ENCODE measurements around the gene VSTM4. TPM values are rescaled to one million over a fixed set of nuclear protein-coding genes. Genes with fewer than 3 reads are reported as not detected.

VSTM4 gene
- total RNA-seq, 3 donors from 2014 or later (not counting 1 experiment from before 2014, with no cell fraction given) = 0.38 to 0.57 (median 0.45) TPM

DNA sequence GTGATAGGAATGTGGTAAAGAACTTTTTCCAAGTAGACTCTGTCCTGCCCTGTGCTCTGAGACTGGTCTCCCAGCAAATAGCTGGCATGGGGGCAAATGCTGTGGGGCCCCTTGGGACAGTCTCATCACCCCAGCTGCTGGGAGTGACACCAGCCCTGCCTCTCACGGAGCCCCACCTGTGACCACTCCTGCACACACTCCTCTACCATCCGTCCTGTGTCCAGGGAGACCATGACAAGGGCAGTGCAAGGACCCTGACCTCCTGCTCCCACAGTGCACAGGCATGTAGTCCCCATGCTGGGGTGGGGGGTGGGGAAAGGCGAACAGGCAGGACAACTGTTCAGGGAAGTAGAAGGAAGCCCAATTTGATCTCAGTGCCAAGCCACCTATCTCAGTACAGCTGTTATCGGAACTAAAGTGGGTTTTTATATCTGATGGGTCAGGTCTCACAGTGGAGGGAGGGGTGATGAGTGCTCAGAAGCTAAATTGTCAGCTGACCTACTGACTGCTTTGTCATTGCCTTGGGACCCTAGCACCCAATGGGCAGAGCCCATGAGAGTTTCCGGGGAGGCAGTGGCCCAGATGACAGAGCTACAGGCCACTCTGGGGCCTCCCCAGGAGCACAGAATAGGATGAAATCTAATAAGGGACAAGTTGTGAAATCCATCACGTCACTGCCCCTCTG lies 24.5 kb downstream of the VSTM4 start:
- TF ChIP-seq, protein P1, sequence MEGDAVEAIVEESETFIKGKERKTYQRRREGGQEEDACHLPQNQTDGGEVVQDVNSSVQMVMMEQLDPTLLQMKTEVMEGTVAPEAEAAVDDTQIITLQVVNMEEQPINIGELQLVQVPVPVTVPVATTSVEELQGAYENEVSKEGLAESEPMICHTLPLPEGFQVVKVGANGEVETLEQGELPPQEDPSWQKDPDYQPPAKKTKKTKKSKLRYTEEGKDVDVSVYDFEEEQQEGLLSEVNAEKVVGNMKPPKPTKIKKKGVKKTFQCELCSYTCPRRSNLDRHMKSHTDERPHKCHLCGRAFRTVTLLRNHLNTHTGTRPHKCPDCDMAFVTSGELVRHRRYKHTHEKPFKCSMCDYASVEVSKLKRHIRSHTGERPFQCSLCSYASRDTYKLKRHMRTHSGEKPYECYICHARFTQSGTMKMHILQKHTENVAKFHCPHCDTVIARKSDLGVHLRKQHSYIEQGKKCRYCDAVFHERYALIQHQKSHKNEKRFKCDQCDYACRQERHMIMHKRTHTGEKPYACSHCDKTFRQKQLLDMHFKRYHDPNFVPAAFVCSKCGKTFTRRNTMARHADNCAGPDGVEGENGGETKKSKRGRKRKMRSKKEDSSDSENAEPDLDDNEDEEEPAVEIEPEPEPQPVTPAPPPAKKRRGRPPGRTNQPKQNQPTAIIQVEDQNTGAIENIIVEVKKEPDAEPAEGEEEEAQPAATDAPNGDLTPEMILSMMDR (IDR thresholded peaks at IDR 0.05) = no peak
- Mint-ChIP-seq H3K9me3 (peaks cover 2 to 10% of the 10 kb centered on the region in 2 donors), H3K4me3 (no peak overlapping the region), H3K27me3 (ENCODE audit: low read depth in 2 of 2) (no peaks in the 10 kb centered on the region), H3K36me3 (peaks cover 17% of the 10 kb centered on the region), H3K27ac (no peak overlapping the region), H3K4me1 (no peaks in the 10 kb centered on the region)
- H3K36me3 ChIP-seq (ENCODE audit: control insufficient read depth, insufficient read depth, low read length) = no peaks in the 10 kb centered on the region
- H3K4me3 ChIP-seq (ENCODE audit: low read length) = no peak overlapping the region
- H3K9me3 ChIP-seq (ENCODE audit: control insufficient read depth, insufficient read depth, low read length) = no peaks in the 10 kb centered on the region
- H3K4me1 ChIP-seq (ENCODE audit: control insufficient read depth, insufficient read depth, low read length) = no peaks in the 10 kb centered on the region
- ATAC-seq (peak in 1 of 3 donors; percentile 54), DNase-seq (no peak)
- intact Hi-C loops (cut with micrococcal nuclease) = no loop called here
- H3K27ac ChIP-seq (ENCODE audit: low read length) = no peak overlapping the region
- H3K27me3 ChIP-seq (ENCODE audit: control insufficient read depth, insufficient read depth, low read length) = no peaks in the 10 kb centered on the region
- 84% methylated on average over 6 of the region's 6 CpGs for WGBS (ENCODE audit: insufficient coverage)

DNA sequence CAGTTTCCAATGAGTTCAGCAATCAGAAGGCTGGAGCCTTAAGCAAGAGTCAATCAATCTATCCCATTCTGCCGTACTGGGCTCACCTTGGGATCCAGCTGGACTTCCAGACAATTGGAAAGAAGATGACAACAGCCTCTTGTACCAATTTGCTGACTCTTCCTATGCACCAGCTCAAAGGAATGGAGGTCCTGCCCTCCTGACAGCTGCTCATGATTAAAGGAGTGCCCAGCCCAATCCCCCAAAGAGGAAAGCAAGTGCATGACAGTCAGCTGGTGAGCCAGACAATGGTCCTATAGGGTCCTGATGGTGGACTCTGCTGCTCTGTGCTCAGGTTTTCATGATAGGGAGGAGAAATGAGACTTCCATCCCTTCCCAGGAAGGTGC lies 25.1 kb downstream of the VSTM4 start:
- no peak overlapping the region for H3K27ac Mint-ChIP-seq
- intact Hi-C loops (cut with micrococcal nuclease) = no loop called here
- TF ChIP-seq, protein P1 (IDR thresholded peaks at IDR 0.05) = no peak
- no peaks in the 10 kb centered on the region for H3K4me1 Mint-ChIP-seq
- peaks cover 2 to 10% of the 10 kb centered on the region in 2 donors for H3K9me3 Mint-ChIP-seq
- no peak overlapping the region for H3K27ac ChIP-seq (ENCODE audit: low read length)
- no peaks in the 10 kb centered on the region for H3K9me3 ChIP-seq (ENCODE audit: control insufficient read depth, insufficient read depth, low read length)
- no peaks in the 10 kb centered on the region for H3K4me1 ChIP-seq (ENCODE audit: control insufficient read depth, insufficient read depth, low read length)
- ATAC-seq (no peak), DNase-seq (no peak)
- no peaks in the 10 kb centered on the region for H3K36me3 ChIP-seq (ENCODE audit: control insufficient read depth, insufficient read depth, low read length)
- H3K27me3 Mint-ChIP-seq (ENCODE audit: low read depth in 2 of 2) = no peaks in the 10 kb centered on the region
- H3K4me3 ChIP-seq (ENCODE audit: low read length) = no peak overlapping the region
- no peaks in the 10 kb centered on the region for H3K27me3 ChIP-seq (ENCODE audit: control insufficient read depth, insufficient read depth, low read length)
- WGBS (ENCODE audit: insufficient coverage) = 90% methylated on average over 1 of the region's 1 CpG
- H3K4me3 Mint-ChIP-seq = no peak overlapping the region
- H3K36me3 Mint-ChIP-seq = peaks cover 17% of the 10 kb centered on the region

DNA sequence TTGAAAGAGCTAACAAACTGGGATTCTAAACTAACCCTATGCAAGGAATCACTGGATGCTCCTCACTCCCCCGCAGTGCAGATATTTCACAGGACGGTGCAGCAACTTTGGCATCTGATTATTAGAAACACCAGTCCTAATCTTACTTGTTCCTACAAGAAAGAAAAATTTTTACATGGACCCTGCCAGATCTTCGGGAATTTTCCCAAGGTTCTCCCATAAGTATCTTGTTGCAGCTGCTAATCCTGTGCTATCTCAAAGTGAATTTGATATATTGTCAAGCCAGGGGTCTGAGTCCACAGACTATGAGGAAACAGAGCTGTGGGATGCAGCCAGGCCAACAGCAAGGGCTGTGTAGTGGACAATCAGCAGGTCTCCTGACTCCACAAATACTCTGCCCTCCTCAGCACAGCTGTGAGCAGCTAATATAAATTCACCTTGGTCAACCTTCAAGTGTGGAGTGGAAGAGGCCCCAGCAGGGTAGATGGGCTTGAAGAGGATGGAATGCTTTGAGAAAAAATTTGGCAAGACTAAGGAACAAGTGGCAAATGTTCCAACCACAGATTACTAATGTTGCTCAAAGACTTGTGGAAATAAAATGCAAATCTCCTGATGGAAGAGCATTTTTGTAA lies 25.6 kb downstream of the VSTM4 start:
- ATAC-seq = no peak
- no peaks in the 10 kb centered on the region for H3K27me3 ChIP-seq (ENCODE audit: control insufficient read depth, insufficient read depth, low read length)
- no peaks in the 10 kb centered on the region for H3K27me3 Mint-ChIP-seq (ENCODE audit: low read depth in 2 of 2)
- H3K9me3 ChIP-seq (ENCODE audit: control insufficient read depth, insufficient read depth, low read length) = no peaks in the 10 kb centered on the region
- no peak overlapping the region for H3K27ac ChIP-seq (ENCODE audit: low read length)
- H3K4me3 ChIP-seq (ENCODE audit: low read length) = no peak overlapping the region
- H3K4me1 ChIP-seq (ENCODE audit: control insufficient read depth, insufficient read depth, low read length) = no peaks in the 10 kb centered on the region
- no peaks in the 10 kb centered on the region for H3K36me3 ChIP-seq (ENCODE audit: control insufficient read depth, insufficient read depth, low read length)
- peaks cover 2 to 10% of the 10 kb centered on the region in 2 donors for H3K9me3 Mint-ChIP-seq
- 95% methylated on average over 3 of the region's 3 CpGs for WGBS (ENCODE audit: insufficient coverage)
- TF ChIP-seq, protein P1 (IDR thresholded peaks at IDR 0.05) = no peak
- no peaks in the 10 kb centered on the region for H3K4me1 Mint-ChIP-seq
- peaks cover 17% of the 10 kb centered on the region for H3K36me3 Mint-ChIP-seq
- no peak for DNase-seq
- no peak overlapping the region for H3K27ac Mint-ChIP-seq
- H3K4me3 Mint-ChIP-seq = no peak overlapping the region
- intact Hi-C loops (cut with micrococcal nuclease) = no loop called here
